Hepatocyte (in vitro differentiated cells): ENCODE results near the gene RNF130. TPM values are rescaled to one million over a fixed set of nuclear protein-coding genes. Genes with fewer than 3 reads are reported as not detected.

ENCODE experiments used
- DNase-seq: peaks from one replicate; pipeline ENCODE4 v3.0.0-alpha.2; 2016; ENCODE audit warnings: low spot score
- H2AFZ ChIP-seq: fragments of 200-600 bp; sonication (generic); 2 replicates; pipeline ENCODE4 v1.6.0; 2016; ENCODE audit warnings: antibody characterized with exemption, mild to moderate bottlenecking
- H3K27ac ChIP-seq: fragments of 200-600 bp; sonication (generic); 2 replicates; pipeline ENCODE4 v1.5.1; 2016; ENCODE audit warnings: mild to moderate bottlenecking
- H3K27me3 ChIP-seq: fragments of 200-600 bp; sonication (generic); 2 replicates; pipeline ENCODE4 v1.6.1; 2016
- H3K36me3 ChIP-seq: fragments of 200-600 bp; sonication (generic); replicated peaks from 2 replicates; pipeline ENCODE4 v1.5.1; 2016; ENCODE audit warnings: low read depth; ENCODE audit not compliant: insufficient read depth
- H3K4me1 ChIP-seq: fragments of 200-600 bp; sonication (generic); 2 replicates; pipeline ENCODE4 v1.5.1; 2016; ENCODE audit warnings: mild to moderate bottlenecking, moderate library complexity; ENCODE audit not compliant: insufficient read depth
- H3K4me2 ChIP-seq: fragments of 200-600 bp; sonication (generic); 2 replicates; pipeline ENCODE4 v1.6.0; 2016
- H3K4me3 ChIP-seq: fragments of 200-600 bp; sonication (generic); 2 replicates; pipeline ENCODE4 v1.5.1; 2016; ENCODE audit warnings: mild to moderate bottlenecking
- H3K79me2 ChIP-seq: fragments of 200-600 bp; sonication (generic); 2 replicates; pipeline ENCODE4 v1.6.0; 2017; ENCODE audit warnings: mild to moderate bottlenecking
- H3K9me2 ChIP-seq: fragments of 200-600 bp; sonication (generic); replicated peaks from 2 replicates; pipeline ENCODE4 v1.6.0; 2017; ENCODE audit warnings: mild to moderate bottlenecking; ENCODE audit not compliant: insufficient read depth
- H3K9me3 ChIP-seq: fragments of 200-600 bp; sonication (generic); 2 replicates; pipeline ENCODE4 v1.5.1; 2016; ENCODE audit warnings: low read depth, mild to moderate bottlenecking
- H4K20me1 ChIP-seq: fragments of 200-600 bp; sonication (generic); 2 replicates; pipeline ENCODE4 v1.6.0; 2016; ENCODE audit warnings: mild to moderate bottlenecking; ENCODE audit not compliant: insufficient read depth, poor library complexity, severe bottlenecking
- EZH2 ChIP-seq: fragments of 200-600 bp; sonication (generic); IDR thresholded peaks from 2 replicates; pipeline ENCODE4 v1.6.1; 2016; ENCODE audit warnings: antibody characterized with exemption, mild to moderate bottlenecking, borderline replicate concordance
- EZH2phosphoT487 ChIP-seq: fragments of 200-600 bp; sonication (generic); IDR thresholded peaks from one replicate; pipeline ENCODE4 v1.6.1; 2018; ENCODE audit warnings: antibody characterized with exemption, mild to moderate bottlenecking, low read depth, moderate library complexity; ENCODE audit not compliant: unreplicated experiment, severe bottlenecking
- WGBS: methylation state at CpG from one replicate; pipeline ENCODE4 v1.1.6; 2016; ENCODE audit warnings: low lambda C conversion rate; ENCODE audit errors: missing lambda C conversion rate; 5-methylcytosine and 5-hydroxymethylcytosine counted together
- polyA plus RNA-seq: library from polyadenylated mRNA; unstranded; fragments of >200 nt; fragmentation: Nextera tagmentation; extraction: Ambion mirVana; gene quantifications from 2 replicates; pipeline ENCODE4 v1.2.1, GENCODE V29; 2016
- total RNA-seq: library from RNA; depleted of rRNA; stranded (reverse); fragments of >200 nt; gene quantifications from 2 replicates; pipeline ENCODE4 v1.2.3, GENCODE V29; 2014
- TF ChIP-seq, protein P1 (sequence below): fragments of 200-600 bp; sonication (generic); IDR thresholded peaks from 2 replicates; pipeline ENCODE4 v1.5.1; 2016; ENCODE audit warnings: antibody characterized with exemption, mild to moderate bottlenecking; ENCODE audit not compliant: poor library complexity

Gene RNF130
- total and polyA plus RNA-seq, 2 experiments from 2014 or later: 42.4 to 64.9 TPM

DNA sequence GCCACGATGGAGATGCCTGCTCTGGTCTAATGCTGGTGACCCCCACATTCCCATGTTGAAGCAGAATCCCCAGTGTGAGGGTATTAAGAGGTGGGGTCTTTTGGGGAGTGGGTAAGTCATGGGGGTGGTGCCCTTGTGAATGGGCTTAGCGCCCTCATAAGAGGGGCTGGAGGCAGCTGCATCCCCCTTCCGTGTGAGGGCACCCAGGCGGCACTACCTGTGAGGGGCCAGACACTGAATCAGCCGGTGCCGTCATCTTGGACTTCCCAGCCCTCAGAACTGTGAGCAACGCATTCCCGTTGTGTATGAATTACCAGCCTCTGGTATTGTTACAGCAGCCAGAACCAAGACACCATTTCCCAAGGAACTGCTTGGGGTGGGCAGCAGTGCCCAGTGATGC, 27.0 kb upstream of the RNF130 start:
- Histone ChIP-seq H3K79me2 (no peaks in the 10 kb centered on the region), H4K20me1 (no peaks in the 10 kb centered on the region), H3K27me3 (no peaks in the 10 kb centered on the region), H3K9me2 (no peaks in the 10 kb centered on the region), H2AFZ (no peak overlapping the region), H3K9me3 (no peaks in the 10 kb centered on the region), H3K4me1 (no peaks in the 10 kb centered on the region), H3K27ac (no peak overlapping the region), H3K36me3 (no peaks in the 10 kb centered on the region), H3K4me2 (no peak overlapping the region), H3K4me3 (no peak overlapping the region)
- DNase-seq: no peak
- TF ChIP-seq, protein P1, sequence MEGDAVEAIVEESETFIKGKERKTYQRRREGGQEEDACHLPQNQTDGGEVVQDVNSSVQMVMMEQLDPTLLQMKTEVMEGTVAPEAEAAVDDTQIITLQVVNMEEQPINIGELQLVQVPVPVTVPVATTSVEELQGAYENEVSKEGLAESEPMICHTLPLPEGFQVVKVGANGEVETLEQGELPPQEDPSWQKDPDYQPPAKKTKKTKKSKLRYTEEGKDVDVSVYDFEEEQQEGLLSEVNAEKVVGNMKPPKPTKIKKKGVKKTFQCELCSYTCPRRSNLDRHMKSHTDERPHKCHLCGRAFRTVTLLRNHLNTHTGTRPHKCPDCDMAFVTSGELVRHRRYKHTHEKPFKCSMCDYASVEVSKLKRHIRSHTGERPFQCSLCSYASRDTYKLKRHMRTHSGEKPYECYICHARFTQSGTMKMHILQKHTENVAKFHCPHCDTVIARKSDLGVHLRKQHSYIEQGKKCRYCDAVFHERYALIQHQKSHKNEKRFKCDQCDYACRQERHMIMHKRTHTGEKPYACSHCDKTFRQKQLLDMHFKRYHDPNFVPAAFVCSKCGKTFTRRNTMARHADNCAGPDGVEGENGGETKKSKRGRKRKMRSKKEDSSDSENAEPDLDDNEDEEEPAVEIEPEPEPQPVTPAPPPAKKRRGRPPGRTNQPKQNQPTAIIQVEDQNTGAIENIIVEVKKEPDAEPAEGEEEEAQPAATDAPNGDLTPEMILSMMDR: no peak
- TF ChIP-seq EZH2phosphoT487 (no peak), EZH2 (no peak)
- WGBS: 95% methylated on average over 8 of the region's 8 CpGs

DNA sequence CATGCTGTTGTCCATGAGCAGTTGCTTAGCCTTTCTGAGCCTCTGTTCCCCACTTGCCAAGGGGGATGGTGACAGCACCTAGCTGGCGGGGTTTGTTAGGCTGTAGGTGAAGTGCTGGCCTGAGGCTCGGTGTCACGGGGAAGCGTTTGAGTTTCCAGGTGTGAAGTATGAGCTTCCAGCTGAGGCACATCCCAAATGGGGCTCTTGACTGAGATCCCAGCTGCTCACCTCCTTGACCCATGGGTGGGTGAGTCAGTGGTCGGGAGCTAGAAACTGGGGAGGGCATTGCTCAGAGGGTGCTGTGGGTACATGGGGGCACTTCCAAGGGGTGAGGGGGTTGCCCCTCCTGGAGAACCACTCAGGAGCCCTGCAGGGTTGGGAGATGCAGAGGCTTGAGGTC, 26.4 kb upstream of the RNF130 start:
- Histone ChIP-seq H4K20me1 (no peaks in the 10 kb centered on the region), H3K9me2 (no peaks in the 10 kb centered on the region), H3K36me3 (no peaks in the 10 kb centered on the region), H2AFZ (no peak overlapping the region), H3K9me3 (no peaks in the 10 kb centered on the region), H3K27me3 (no peaks in the 10 kb centered on the region), H3K4me2 (no peak overlapping the region), H3K4me3 (no peak overlapping the region), H3K4me1 (no peaks in the 10 kb centered on the region), H3K79me2 (no peaks in the 10 kb centered on the region), H3K27ac (no peak overlapping the region)
- 92% methylated on average over 5 of the region's 5 CpGs for WGBS
- DNase-seq: no peak
- TF ChIP-seq, protein P1: no peak
- no peak for TF ChIP-seq EZH2
- TF ChIP-seq EZH2phosphoT487: no peak

DNA sequence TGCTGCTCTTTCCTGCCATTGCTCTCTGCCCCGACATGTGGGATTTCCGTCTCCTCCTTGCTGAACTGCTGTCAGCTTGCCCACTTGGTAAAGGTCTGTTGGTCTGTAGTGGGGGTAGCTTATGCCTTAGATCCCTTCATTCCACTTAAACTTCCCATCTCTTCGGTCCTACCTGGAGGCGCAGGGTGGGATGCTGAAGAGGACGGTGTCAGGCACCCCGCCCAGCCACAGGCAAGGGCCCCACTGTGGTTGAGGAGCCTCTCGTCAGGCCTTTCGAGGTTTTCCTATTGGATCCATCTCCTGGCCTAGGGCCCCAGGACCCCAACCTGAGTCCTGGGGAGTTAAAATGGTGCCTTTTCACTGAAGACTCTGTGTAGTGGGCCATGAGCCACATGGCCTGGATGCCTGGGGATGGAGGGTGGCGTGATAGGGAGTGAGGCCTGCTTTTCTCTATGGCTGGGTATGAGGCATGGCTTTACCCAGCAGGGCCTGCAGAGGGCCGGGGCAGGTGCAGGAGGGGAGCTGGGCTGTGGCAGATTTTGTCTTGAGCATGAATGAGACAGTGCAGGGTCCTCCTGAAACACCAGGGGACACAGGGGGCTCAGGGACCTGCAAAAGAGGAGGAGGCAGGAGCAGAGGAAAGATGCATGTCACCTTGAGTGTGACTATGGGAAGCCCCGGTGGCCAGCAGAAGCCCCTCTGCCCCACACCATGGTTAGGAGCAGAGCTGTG, 25.8 kb upstream of the RNF130 start:
- TF ChIP-seq EZH2phosphoT487 (no peak), EZH2 (no peak)
- TF ChIP-seq, protein P1: no peak
- no peak for DNase-seq
- Histone ChIP-seq H3K79me2 (no peaks in the 10 kb centered on the region), H4K20me1 (no peaks in the 10 kb centered on the region), H3K4me2 (no peak overlapping the region), H3K4me1 (no peaks in the 10 kb centered on the region), H3K9me2 (no peaks in the 10 kb centered on the region), H2AFZ (no peak overlapping the region), H3K27ac (no peak overlapping the region), H3K36me3 (no peaks in the 10 kb centered on the region), H3K9me3 (no peaks in the 10 kb centered on the region), H3K27me3 (no peaks in the 10 kb centered on the region), H3K4me3 (no peak overlapping the region)
- 92% methylated on average over 11 of the region's 11 CpGs for WGBS
